ENCODE data around the gene RYR3.

RYR3 gene

DNA sequence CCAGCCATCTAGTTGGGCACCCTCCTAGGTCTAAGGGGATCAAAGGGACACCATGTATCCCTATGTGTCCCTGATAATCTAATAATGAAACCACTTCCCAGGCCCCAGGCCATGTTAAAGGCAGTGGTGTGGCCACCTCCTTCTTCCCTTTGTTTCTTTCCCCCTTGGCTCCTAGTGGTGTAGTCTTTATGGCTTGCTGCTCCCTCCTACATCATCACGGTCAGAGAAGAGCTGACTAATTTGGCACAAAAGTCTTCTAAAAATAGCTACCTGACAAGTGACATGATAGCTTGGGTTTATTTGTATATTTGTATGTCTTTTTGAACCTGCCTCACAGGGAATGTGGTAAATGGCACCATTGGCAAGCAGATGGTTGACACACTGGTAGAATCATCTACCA is 526.5 kb downstream of the RYR3 start:
- no peak for TF ChIP-seq ESRRG (CRISPR knock-in tag; IDR thresholded peaks at IDR 0.05)
- no peak for TF ChIP-seq TOX (CRISPR knock-in tag; IDR thresholded peaks at IDR 0.05; ENCODE audit: borderline replicate concordance)
- ATAC-seq = no peak

DNA sequence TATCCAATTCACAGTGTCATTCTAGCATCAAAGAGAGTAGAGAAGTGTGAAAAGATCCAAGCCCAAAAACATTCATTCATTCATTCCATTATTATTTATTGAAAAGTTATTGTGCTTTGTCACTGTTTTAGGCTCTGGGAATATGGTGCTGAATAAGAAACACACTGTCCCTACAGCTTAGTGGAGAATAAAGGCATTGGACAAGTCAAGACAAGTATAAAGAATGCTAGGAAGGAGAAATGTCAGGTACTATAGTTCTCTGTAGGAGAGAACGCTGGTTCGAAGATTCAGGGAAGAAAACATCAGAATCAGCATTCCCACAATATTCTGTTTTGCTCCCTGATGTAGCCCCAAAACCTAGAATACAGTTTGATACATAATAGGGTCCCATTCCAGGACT is 528.8 kb downstream of the RYR3 start:
- TF ChIP-seq, protein P1, sequence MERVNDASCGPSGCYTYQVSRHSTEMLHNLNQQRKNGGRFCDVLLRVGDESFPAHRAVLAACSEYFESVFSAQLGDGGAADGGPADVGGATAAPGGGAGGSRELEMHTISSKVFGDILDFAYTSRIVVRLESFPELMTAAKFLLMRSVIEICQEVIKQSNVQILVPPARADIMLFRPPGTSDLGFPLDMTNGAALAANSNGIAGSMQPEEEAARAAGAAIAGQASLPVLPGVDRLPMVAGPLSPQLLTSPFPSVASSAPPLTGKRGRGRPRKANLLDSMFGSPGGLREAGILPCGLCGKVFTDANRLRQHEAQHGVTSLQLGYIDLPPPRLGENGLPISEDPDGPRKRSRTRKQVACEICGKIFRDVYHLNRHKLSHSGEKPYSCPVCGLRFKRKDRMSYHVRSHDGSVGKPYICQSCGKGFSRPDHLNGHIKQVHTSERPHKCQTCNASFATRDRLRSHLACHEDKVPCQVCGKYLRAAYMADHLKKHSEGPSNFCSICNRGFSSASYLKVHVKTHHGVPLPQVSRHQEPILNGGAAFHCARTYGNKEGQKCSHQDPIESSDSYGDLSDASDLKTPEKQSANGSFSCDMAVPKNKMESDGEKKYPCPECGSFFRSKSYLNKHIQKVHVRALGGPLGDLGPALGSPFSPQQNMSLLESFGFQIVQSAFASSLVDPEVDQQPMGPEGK (CRISPR knock-in tag; IDR thresholded peaks at IDR 0.05; ENCODE audit: borderline replicate concordance) = no peak
- TF ChIP-seq ESRRG (CRISPR knock-in tag; IDR thresholded peaks at IDR 0.05) = no peak
- no peak for TF ChIP-seq GLIS3 (CRISPR knock-in tag; IDR thresholded peaks at IDR 0.05)
- no peak for TF ChIP-seq ZNF565 (CRISPR knock-in tag; conservative IDR thresholded peaks at IDR 0.05; ENCODE audit: low read depth)
- TF ChIP-seq TOX (CRISPR knock-in tag; IDR thresholded peaks at IDR 0.05; ENCODE audit: borderline replicate concordance) = no peak
- no peak for TF ChIP-seq ZFP30 (CRISPR knock-in tag; IDR thresholded peaks at IDR 0.05)
- TF ChIP-seq RARB (CRISPR knock-in tag; IDR thresholded peaks at IDR 0.05) = no peak
- no peak for TF ChIP-seq ZNF70 (CRISPR knock-in tag; IDR thresholded peaks at IDR 0.05)
- TF ChIP-seq SNAI2 (CRISPR knock-in tag; IDR thresholded peaks at IDR 0.05) = no peak
- no peak for TF ChIP-seq ZFP3 (CRISPR knock-in tag; IDR thresholded peaks at IDR 0.05)
- TF ChIP-seq ARNTL (CRISPR knock-in tag; IDR thresholded peaks at IDR 0.05; ENCODE audit: borderline replicate concordance, low read depth) = no peak
- TF ChIP-seq BACH2 (CRISPR knock-in tag; IDR thresholded peaks at IDR 0.05; ENCODE audit: borderline replicate concordance) = no peak
- no peak for TF ChIP-seq ZNF8 (CRISPR knock-in tag; IDR thresholded peaks at IDR 0.05)
- TF ChIP-seq, protein P2, sequence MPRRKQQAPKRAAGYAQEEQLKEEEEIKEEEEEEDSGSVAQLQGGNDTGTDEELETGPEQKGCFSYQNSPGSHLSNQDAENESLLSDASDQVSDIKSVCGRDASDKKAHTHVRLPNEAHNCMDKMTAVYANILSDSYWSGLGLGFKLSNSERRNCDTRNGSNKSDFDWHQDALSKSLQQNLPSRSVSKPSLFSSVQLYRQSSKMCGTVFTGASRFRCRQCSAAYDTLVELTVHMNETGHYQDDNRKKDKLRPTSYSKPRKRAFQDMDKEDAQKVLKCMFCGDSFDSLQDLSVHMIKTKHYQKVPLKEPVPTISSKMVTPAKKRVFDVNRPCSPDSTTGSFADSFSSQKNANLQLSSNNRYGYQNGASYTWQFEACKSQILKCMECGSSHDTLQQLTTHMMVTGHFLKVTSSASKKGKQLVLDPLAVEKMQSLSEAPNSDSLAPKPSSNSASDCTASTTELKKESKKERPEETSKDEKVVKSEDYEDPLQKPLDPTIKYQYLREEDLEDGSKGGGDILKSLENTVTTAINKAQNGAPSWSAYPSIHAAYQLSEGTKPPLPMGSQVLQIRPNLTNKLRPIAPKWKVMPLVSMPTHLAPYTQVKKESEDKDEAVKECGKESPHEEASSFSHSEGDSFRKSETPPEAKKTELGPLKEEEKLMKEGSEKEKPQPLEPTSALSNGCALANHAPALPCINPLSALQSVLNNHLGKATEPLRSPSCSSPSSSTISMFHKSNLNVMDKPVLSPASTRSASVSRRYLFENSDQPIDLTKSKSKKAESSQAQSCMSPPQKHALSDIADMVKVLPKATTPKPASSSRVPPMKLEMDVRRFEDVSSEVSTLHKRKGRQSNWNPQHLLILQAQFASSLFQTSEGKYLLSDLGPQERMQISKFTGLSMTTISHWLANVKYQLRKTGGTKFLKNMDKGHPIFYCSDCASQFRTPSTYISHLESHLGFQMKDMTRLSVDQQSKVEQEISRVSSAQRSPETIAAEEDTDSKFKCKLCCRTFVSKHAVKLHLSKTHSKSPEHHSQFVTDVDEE (CRISPR knock-in tag; IDR thresholded peaks at IDR 0.05) = no peak
- TF ChIP-seq, protein P3, sequence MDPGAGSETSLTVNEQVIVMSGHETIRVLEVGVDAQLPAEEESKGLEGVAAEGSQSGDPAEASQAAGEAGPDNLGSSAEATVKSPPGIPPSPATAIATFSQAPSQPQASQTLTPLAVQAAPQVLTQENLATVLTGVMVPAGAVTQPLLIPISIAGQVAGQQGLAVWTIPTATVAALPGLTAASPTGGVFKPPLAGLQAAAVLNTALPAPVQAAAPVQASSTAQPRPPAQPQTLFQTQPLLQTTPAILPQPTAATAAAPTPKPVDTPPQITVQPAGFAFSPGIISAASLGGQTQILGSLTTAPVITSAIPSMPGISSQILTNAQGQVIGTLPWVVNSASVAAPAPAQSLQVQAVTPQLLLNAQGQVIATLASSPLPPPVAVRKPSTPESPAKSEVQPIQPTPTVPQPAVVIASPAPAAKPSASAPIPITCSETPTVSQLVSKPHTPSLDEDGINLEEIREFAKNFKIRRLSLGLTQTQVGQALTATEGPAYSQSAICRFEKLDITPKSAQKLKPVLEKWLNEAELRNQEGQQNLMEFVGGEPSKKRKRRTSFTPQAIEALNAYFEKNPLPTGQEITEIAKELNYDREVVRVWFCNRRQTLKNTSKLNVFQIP (CRISPR knock-in tag; IDR thresholded peaks at IDR 0.05; ENCODE audit: borderline replicate concordance, low read depth) = no peak
- no peak for TF ChIP-seq OSR1 (CRISPR knock-in tag; IDR thresholded peaks at IDR 0.05)
- no peak for TF ChIP-seq ZC3H10 (CRISPR knock-in tag; IDR thresholded peaks at IDR 0.05)
- TF ChIP-seq, protein P4, sequence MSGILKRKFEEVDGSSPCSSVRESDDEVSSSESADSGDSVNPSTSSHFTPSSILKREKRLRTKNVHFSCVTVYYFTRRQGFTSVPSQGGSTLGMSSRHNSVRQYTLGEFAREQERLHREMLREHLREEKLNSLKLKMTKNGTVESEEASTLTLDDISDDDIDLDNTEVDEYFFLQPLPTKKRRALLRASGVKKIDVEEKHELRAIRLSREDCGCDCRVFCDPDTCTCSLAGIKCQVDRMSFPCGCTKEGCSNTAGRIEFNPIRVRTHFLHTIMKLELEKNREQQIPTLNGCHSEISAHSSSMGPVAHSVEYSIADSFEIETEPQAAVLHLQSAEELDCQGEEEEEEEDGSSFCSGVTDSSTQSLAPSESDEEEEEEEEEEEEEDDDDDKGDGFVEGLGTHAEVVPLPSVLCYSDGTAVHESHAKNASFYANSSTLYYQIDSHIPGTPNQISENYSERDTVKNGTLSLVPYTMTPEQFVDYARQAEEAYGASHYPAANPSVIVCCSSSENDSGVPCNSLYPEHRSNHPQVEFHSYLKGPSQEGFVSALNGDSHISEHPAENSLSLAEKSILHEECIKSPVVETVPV (CRISPR knock-in tag; IDR thresholded peaks at IDR 0.05) = no peak
- no peak for TF ChIP-seq CSDC2 (CRISPR knock-in tag; IDR thresholded peaks at IDR 0.05)
- TF ChIP-seq PPARA (CRISPR knock-in tag; IDR thresholded peaks at IDR 0.05; ENCODE audit: borderline replicate concordance) = no peak

DNA sequence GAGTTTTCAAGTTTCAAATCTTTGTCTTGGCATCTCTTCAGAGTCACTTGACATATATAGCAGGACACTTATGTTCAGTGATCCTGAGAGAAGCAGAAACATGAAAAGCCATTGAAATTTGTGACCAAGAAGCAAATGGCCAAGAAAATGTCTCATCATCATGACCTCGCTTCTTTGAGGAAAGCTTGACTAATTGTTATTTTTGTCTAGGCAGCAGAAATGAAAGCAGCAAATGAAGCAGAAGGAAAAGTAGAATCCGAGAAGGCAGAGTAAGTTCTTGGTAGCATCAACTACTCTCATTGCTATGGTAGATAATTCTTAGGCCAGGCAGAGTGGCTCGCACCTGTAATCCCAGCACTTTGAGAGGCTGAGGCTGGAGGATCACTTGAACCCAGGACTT is 529.8 kb downstream of the RYR3 start:
- no peak for ATAC-seq
- TF ChIP-seq TOX (CRISPR knock-in tag; IDR thresholded peaks at IDR 0.05; ENCODE audit: borderline replicate concordance) = no peak
- TF ChIP-seq ISL1 (CRISPR knock-in tag; IDR thresholded peaks at IDR 0.05) = no peak
- TF ChIP-seq, protein P4 (CRISPR knock-in tag; IDR thresholded peaks at IDR 0.05) = no peak
- TF ChIP-seq ARNTL (CRISPR knock-in tag; IDR thresholded peaks at IDR 0.05; ENCODE audit: borderline replicate concordance, low read depth) = no peak
- TF ChIP-seq ZNF70 (CRISPR knock-in tag; IDR thresholded peaks at IDR 0.05) = no peak
- no peak for TF ChIP-seq ZC3H10 (CRISPR knock-in tag; IDR thresholded peaks at IDR 0.05)
- TF ChIP-seq BACH2 (CRISPR knock-in tag; IDR thresholded peaks at IDR 0.05; ENCODE audit: borderline replicate concordance) = no peak
- no peak for TF ChIP-seq ZFP30 (CRISPR knock-in tag; IDR thresholded peaks at IDR 0.05)
- no peak for TF ChIP-seq ZFP3 (CRISPR knock-in tag; IDR thresholded peaks at IDR 0.05)

More for the DNA sequence above, 528.8 kb downstream of the RYR3 start:
- no peak for ATAC-seq
